Fibroblast of lung (primary cell): ENCODE data around the gene ITPRID1. TPM values are rescaled to one million over a fixed set of nuclear protein-coding genes. Genes with fewer than 3 reads are reported as not detected.

Source experiments
- DNase-seq, 2 donors: peaks; one replicate each; pipeline versions ENCODE4 v3.0.0 to v3.0.0-alpha.2; 2010; ENCODE audit warnings: low read depth in 2 of 2
- H2AFZ ChIP-seq: 2 replicates; pipeline ENCODE4 v1.5.1; 2012; ENCODE audit warnings: low read length, control low read depth, inconsistent platforms
- H3K27ac ChIP-seq: 2 replicates; pipeline ENCODE4 v1.5.1; 2011; ENCODE audit warnings: low read length, control low read depth; ENCODE audit not compliant: insufficient read depth
- H3K27me3 ChIP-seq: 2 replicates; pipeline ENCODE4 v1.5.1; 2011; ENCODE audit warnings: mild to moderate bottlenecking, low read length; ENCODE audit not compliant: control insufficient read depth, insufficient read depth
- H3K36me3 ChIP-seq: 2 replicates; pipeline ENCODE4 v1.5.1; 2011; ENCODE audit warnings: low read length; ENCODE audit not compliant: control insufficient read depth, insufficient read depth
- H3K4me1 ChIP-seq: 2 replicates; pipeline ENCODE4 v1.5.1; 2011; ENCODE audit warnings: low read length; ENCODE audit not compliant: control insufficient read depth, insufficient read depth; ENCODE audit errors: extremely low read depth
- H3K4me2 ChIP-seq: 2 replicates; pipeline ENCODE4 v1.5.1; 2011; ENCODE audit warnings: low read length, control low read depth; ENCODE audit not compliant: insufficient read depth; ENCODE audit errors: extremely low read depth
- H3K4me3 ChIP-seq, 4 experiments: fragments of 200-600 bp in 1 of 4; sonication (generic) in 1 of 4; replicated peaks in 1 of 4; 2 replicates each; pipeline ENCODE4 v1.5.1; 2011 to 2016; ENCODE audit warnings: low read length in 4 of 4, low read depth in 3 of 4, mild to moderate bottlenecking in 3 of 4, control low read depth in 2 of 4, inconsistent platforms in 1 of 4, mixed read lengths in 1 of 4; ENCODE audit not compliant: insufficient read depth in 1 of 4; ENCODE audit errors: control extremely low read depth in 1 of 4
- H3K79me2 ChIP-seq: 2 replicates; pipeline ENCODE4 v1.5.1; 2012; ENCODE audit warnings: mild to moderate bottlenecking, low read length, inconsistent platforms; ENCODE audit not compliant: control insufficient read depth, insufficient read depth
- H3K9ac ChIP-seq: 2 replicates; pipeline ENCODE4 v1.5.1; 2011; ENCODE audit warnings: mild to moderate bottlenecking, low read length, control low read depth; ENCODE audit not compliant: insufficient read depth
- H3K9me3 ChIP-seq: 2 replicates; pipeline ENCODE4 v1.5.1; 2012; ENCODE audit warnings: low read depth, low read length; ENCODE audit not compliant: control insufficient read depth, insufficient read depth
- H4K20me1 ChIP-seq: 2 replicates; pipeline ENCODE4 v1.5.1; 2011; ENCODE audit warnings: low read length; ENCODE audit not compliant: control insufficient read depth, insufficient read depth; ENCODE audit errors: extremely low read depth
- EZH2 ChIP-seq: IDR thresholded peaks from 2 replicates; pipeline ENCODE4 v1.5.1; 2012; ENCODE audit warnings: low read length, control low read depth, mild to moderate bottlenecking; ENCODE audit errors: missing control alignments
- polyA plus RNA-seq, 2 donors: library from polyadenylated mRNA; depleted of rRNA in 1 of 2; stranded (reverse) in 1 of 2; unstranded in 1 of 2; fragments of >200 nt; gene quantifications; 2 replicates each; pipeline ENCODE4 v1.2.1, GENCODE V29; 2011 to 2012; ENCODE audit warnings: missing spikeins in 1 of 2
- total RNA-seq: library from RNA; depleted of rRNA; stranded (reverse); fragments of >200 nt; gene quantifications from 2 replicates; pipeline ENCODE4 v1.2.1, GENCODE V29; 2014
- TF ChIP-seq, protein P1 (sequence below), 2 donors: IDR thresholded peaks in 1 of 2; conservative IDR thresholded peaks in 1 of 2; 1 replicate in 1 of 2; 2 replicates in 1 of 2; pipeline ENCODE4 v1.5.1; 2011 to 2012; ENCODE audit warnings: low read length in 2 of 2, control low read depth in 1 of 2, inconsistent platforms in 1 of 2, low read depth in 1 of 2, mild to moderate bottlenecking in 1 of 2

Gene ITPRID1
- total and polyA plus RNA-seq, 2 donors (not counting 1 experiment from before 2014, with no cell fraction given) = not detected

GRCh38 chr7:31476073-31476745, 37.7 kb upstream of the ITPRID1 start:
- H3K4me2 ChIP-seq = no peak overlapping the region
- no peaks in the 10 kb centered on the region for H3K79me2 ChIP-seq
- no peak overlapping the region for H3K27ac ChIP-seq
- TF ChIP-seq EZH2 = no peak
- TF ChIP-seq, protein P1, sequence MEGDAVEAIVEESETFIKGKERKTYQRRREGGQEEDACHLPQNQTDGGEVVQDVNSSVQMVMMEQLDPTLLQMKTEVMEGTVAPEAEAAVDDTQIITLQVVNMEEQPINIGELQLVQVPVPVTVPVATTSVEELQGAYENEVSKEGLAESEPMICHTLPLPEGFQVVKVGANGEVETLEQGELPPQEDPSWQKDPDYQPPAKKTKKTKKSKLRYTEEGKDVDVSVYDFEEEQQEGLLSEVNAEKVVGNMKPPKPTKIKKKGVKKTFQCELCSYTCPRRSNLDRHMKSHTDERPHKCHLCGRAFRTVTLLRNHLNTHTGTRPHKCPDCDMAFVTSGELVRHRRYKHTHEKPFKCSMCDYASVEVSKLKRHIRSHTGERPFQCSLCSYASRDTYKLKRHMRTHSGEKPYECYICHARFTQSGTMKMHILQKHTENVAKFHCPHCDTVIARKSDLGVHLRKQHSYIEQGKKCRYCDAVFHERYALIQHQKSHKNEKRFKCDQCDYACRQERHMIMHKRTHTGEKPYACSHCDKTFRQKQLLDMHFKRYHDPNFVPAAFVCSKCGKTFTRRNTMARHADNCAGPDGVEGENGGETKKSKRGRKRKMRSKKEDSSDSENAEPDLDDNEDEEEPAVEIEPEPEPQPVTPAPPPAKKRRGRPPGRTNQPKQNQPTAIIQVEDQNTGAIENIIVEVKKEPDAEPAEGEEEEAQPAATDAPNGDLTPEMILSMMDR (conservative IDR thresholded peaks at IDR 0.05 in 1 of 2, IDR thresholded peaks at IDR 0.05 in 1 of 2; ENCODE audit: low read depth in 1 of 2, low read length in 2 of 2) = no peak
- H3K36me3 ChIP-seq = no peaks in the 10 kb centered on the region
- no peaks in the 10 kb centered on the region for H3K27me3 ChIP-seq
- H4K20me1 ChIP-seq = no peaks in the 10 kb centered on the region
- H2AFZ ChIP-seq = no peak overlapping the region
- H3K9ac ChIP-seq = no peak overlapping the region
- DNase-seq = no peak
- no peaks in the 10 kb centered on the region for H3K9me3 ChIP-seq
- no peaks in the 10 kb centered on the region for H3K4me1 ChIP-seq
- H3K4me3 ChIP-seq = no peak overlapping the region

- DNase-seq = no peak
- Histone ChIP-seq H3K4me3 (no peak overlapping the region), H3K27ac (no peak overlapping the region), H4K20me1 (no peaks in the 10 kb centered on the region), H2AFZ (no peak overlapping the region), H3K9me3 (no peaks in the 10 kb centered on the region), H3K27me3 (no peaks in the 10 kb centered on the region), H3K4me2 (no peak overlapping the region), H3K79me2 (no peaks in the 10 kb centered on the region), H3K4me1 (no peaks in the 10 kb centered on the region), H3K36me3 (no peaks in the 10 kb centered on the region), H3K9ac (no peak overlapping the region)
- TF ChIP-seq EZH2 = no peak
- TF ChIP-seq, protein P1 (conservative IDR thresholded peaks at IDR 0.05 in 1 of 2, IDR thresholded peaks at IDR 0.05 in 1 of 2; ENCODE audit: low read depth in 1 of 2, low read length in 2 of 2) = no peak
Measured at GRCh38 chr7:31476941-31477677, 36.8 kb upstream of the ITPRID1 start.

- Histone ChIP-seq H3K27ac (no peak overlapping the region), H3K36me3 (no peaks in the 10 kb centered on the region), H3K27me3 (no peaks in the 10 kb centered on the region), H3K9ac (no peak overlapping the region), H3K9me3 (no peaks in the 10 kb centered on the region), H3K4me2 (no peak overlapping the region), H3K79me2 (no peaks in the 10 kb centered on the region), H3K4me3 (no peak overlapping the region), H3K4me1 (no peaks in the 10 kb centered on the region), H4K20me1 (no peaks in the 10 kb centered on the region), H2AFZ (no peak overlapping the region)
- TF ChIP-seq EZH2 = no peak
- TF ChIP-seq, protein P1 (conservative IDR thresholded peaks at IDR 0.05 in 1 of 2, IDR thresholded peaks at IDR 0.05 in 1 of 2; ENCODE audit: low read depth in 1 of 2, low read length in 2 of 2) = no peak
- DNase-seq = peak in 1 of 2 donors; percentile 10
Measured at GRCh38 chr7:31478018-31478417, 35.9 kb upstream of the ITPRID1 start.
